GM10266 (cell line): ENCODE measurements around the gene CHN1.

Experiments used
- DNase-seq: peaks from one replicate; pipeline ENCODE4 v3.0.0; 2012; ENCODE audit errors: extremely low spot score
- TF ChIP-seq, protein P1 (sequence below): IDR thresholded peaks from 2 replicates; pipeline ENCODE4 v1.5.1; 2012; ENCODE audit warnings: mild to moderate bottlenecking, low read depth; ENCODE audit not compliant: control insufficient read depth, insufficient read depth; ENCODE audit errors: missing control alignments

The CHN1 gene

GRCh38 chr2:174918886-174919526 is 86.2 kb downstream of the CHN1 start:
- TF ChIP-seq, protein P1, sequence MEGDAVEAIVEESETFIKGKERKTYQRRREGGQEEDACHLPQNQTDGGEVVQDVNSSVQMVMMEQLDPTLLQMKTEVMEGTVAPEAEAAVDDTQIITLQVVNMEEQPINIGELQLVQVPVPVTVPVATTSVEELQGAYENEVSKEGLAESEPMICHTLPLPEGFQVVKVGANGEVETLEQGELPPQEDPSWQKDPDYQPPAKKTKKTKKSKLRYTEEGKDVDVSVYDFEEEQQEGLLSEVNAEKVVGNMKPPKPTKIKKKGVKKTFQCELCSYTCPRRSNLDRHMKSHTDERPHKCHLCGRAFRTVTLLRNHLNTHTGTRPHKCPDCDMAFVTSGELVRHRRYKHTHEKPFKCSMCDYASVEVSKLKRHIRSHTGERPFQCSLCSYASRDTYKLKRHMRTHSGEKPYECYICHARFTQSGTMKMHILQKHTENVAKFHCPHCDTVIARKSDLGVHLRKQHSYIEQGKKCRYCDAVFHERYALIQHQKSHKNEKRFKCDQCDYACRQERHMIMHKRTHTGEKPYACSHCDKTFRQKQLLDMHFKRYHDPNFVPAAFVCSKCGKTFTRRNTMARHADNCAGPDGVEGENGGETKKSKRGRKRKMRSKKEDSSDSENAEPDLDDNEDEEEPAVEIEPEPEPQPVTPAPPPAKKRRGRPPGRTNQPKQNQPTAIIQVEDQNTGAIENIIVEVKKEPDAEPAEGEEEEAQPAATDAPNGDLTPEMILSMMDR: no peak
- DNase-seq: no peak

DNA sequence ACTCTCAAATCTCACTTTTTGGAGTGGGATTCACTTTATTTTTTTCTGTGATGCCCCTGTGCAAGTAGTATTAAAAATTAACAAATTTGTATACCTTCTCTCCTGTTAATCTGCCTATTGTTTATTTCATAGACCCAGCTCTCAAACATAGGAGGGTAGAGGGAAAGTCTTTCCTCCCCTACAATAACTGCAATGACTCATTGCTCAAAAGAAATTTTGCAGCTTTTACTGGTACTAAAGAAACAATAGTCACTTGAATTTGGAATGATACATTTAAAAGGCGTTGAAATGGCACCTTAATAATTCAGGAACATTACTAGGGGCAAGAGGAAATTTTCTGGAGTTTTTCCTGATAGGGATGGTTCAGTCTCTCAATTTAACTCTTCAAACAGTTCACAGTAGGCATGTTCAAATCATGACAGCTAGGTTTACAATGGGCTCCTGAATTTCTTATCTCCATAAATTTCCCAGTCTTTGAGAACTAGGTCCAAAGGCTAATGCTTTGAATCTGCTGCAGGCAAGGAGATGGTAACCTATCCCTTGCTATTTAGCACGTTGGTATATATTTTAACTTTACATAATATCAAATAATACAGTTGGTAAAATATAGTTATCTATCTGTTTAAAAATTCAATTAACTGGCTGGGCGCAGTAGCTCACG is 88.8 kb downstream of the CHN1 start:
- TF ChIP-seq, protein P1: no peak

DNA sequence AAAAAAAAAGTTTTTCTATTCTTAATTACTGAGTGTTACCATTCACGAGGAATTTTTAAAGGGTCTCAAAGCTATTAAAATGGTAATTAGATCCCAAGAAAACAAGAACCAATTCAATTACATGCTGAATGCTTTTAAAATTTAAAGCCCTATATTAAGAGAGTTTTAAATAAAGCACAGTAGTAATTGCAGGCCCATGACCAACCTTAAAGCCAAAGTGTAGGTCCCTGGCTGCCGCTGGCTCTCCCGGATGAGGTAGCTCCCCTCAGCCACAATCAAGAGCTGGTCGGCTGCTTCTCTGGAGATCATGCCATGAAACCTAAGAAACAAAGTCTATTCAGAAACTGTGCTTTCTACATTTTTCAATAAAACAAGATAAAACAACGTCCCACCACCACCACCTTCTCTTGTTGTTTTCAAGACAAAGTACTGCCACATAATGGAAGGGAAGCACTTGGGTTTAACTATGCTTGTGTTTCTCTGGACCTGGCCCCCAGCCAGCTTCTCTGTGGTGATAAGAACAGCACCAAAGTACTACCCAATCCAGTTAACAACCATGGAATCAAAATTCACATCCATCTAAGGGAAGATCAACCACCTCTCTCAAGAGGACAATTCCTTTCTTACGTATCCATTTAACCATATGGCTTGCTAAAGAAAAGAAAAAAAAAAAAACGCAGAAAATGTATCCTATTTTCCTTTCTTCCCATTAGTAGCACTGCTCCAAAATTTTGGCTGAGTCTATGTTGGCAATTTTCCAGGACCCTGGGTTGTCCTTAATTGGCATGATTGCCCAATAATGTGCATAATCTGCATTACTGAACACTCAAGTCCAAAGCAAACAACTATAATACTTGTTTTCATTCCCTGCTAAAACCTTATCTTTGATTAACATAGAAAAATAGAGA is 90.1 kb downstream of the CHN1 start:
- TF ChIP-seq, protein P1: no peak
- no peak for DNase-seq

More for the DNA sequence above, 88.8 kb downstream of the CHN1 start:
- no peak for DNase-seq

DNA sequence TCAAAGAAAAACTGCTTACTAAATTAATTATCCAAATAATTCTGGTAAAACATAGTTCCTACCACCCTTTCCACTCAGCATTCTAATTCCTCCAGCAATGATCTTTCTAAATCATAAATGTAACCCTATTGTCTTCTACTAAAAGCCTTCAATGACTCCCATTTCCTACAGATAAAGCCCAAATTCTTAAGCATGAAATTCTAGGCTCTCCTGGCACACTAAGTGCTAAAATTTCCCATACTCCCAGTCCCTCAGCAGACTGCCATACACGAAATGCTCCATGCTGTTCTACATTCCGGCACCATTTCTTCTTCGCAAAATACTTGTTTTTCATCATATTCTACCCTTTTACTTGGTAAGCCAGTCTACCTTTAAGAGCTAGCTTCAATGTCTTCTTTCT is 96.9 kb downstream of the CHN1 start:
- DNase-seq: no peak
- TF ChIP-seq, protein P1: no peak

DNA sequence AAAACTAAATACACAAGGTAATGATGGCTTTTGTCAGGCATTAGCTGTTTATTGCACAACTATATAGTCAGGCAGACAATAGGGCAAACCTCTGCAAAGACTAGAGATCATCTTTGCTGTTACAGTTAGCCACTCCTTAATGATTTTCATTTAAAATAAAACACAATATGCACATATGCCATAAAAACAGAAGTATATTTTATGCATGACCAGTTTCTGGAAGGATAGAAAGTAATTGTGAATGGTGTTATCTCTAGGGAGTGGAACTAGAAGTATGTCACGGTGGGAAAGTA is 102.0 kb downstream of the CHN1 start:
- DNase-seq: no peak
- TF ChIP-seq, protein P1: no peak

DNA sequence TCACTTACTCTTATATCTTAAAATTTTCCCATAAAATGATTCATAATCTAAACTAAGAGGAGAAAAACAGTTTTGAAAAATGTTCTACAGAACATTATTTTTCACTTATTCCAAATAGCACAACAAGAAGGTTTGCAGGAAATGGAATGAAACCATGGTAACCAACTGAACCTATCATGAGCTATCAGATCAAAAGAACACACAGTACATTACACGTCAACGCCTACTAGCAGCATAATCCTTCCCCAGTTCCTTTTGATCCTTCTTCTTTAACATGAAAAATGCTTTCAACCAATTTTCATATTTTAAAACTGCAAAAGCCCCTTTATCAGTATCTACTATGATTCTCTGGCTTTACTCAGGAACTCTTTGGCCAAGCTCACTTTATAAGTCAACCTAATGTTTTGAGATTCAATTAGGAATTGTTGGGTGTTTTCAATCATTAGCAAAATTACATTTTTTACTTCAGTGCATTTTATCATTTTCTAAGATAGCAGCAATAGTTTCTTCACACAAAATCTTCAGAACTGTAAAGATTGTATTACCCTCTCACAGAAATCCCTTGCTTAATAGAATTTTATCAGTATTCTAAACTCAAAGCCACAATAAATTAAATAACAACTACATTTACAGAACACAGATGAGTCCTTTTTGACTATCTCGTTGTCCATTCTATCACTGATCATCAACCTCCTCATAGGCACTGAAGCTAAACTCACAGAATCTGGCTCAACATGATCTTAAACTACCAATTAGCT is 102.5 kb downstream of the CHN1 start:
- DNase-seq: no peak
- TF ChIP-seq, protein P1: no peak

DNA sequence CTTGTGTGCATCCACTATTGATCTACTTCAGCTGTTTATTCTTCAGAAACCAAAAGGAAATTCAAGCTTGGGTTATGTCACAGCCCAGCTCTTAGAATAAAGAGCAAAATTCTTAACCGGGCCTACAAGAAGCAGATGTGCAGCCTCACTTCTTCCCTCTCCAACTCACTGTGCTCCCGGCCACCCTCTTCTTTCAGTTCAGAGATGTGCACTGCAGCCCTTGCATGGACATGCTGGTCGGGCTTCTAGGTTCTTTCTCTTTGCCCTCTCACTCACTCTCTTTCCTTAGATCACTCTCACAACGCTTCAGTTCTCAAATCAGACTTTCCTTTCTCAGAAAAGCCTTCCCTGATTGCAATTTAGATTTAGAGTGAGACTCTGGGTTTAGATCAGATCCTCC is 104.1 kb downstream of the CHN1 start:
- DNase-seq: no peak
- TF ChIP-seq, protein P1: no peak
